H1 (cell line): ENCODE data around the gene SLC28A1. TPM values are rescaled to one million over a fixed set of nuclear protein-coding genes. Genes with fewer than 3 reads are reported as not detected.

ENCODE experiments used
- CTCF ChIA-PET: fragments of 300-600 bp; sonication (Branson Sonifier 250); formaldehyde crosslinking; loops from one replicate; lab custom pipeline; 2021; ENCODE audit not compliant: partially characterized antibody; lab: Charles Lee
- POLR2A ChIA-PET: fragments of 300-600 bp; sonication (Branson Sonifier 250); formaldehyde crosslinking; loops from one replicate; lab custom pipeline; 2021; ENCODE audit warnings: inconsistent platforms; ENCODE audit not compliant: partially characterized antibody; lab: Charles Lee
- DNase-seq, 2 experiments: peaks; one replicate each; pipeline versions ENCODE4 v3.0.0 to v3.0.0-alpha.2; 2010 to 2022; ENCODE audit warnings: low spot score in 2 of 2, low read depth in 1 of 2, mixed read lengths in 1 of 2
- FAIRE-seq: peaks from 2 replicates; lab custom pipeline; 2011; peaks lifted over from hg19 to GRCh38; lab: Jason Lieb, UNC
- H2AFZ ChIP-seq: 2 replicates; pipeline ENCODE4 v1.8.1; 2012; ENCODE audit warnings: low read length, inconsistent platforms
- H2AK5ac ChIP-seq: 2 replicates; pipeline ENCODE4 v1.6.1; 2013; ENCODE audit warnings: low read depth, low read length
- H2BK120ac ChIP-seq: replicated peaks from 2 replicates; pipeline ENCODE3; 2013; ENCODE audit warnings: low read depth, low read length, inconsistent platforms
- H2BK12ac ChIP-seq: 2 replicates; pipeline ENCODE4 v1.6.1; 2013; ENCODE audit warnings: low read depth, low read length
- H2BK15ac ChIP-seq: 2 replicates; pipeline ENCODE4 v1.6.1; 2013; ENCODE audit warnings: low read length
- H2BK20ac ChIP-seq: 2 replicates; pipeline ENCODE4 v1.6.1; 2013; ENCODE audit warnings: low read length
- H2BK5ac ChIP-seq: 2 replicates; pipeline ENCODE4 v1.6.1; 2013; ENCODE audit warnings: low read depth, low read length
- H3K14ac ChIP-seq: 2 replicates; pipeline ENCODE4 v1.6.1; 2013; ENCODE audit warnings: inconsistent platforms; ENCODE audit not compliant: insufficient read length
- H3K18ac ChIP-seq: 2 replicates; pipeline ENCODE4 v1.6.1; 2013; ENCODE audit warnings: low read length; ENCODE audit errors: extremely low read depth
- H3K23ac ChIP-seq: 2 replicates; pipeline ENCODE4 v1.6.1; 2013; ENCODE audit warnings: inconsistent platforms; ENCODE audit not compliant: insufficient read length
- H3K23me2 ChIP-seq: 2 replicates; pipeline ENCODE4 v1.6.1; 2013; ENCODE audit warnings: low read depth, low read length
- H3K27ac ChIP-seq: 2 replicates; pipeline ENCODE4 v1.6.1; 2011; ENCODE audit warnings: low read depth, low read length, inconsistent platforms
- H3K27me3 ChIP-seq, 4 experiments: replicated peaks in 1 of 4; 1 replicate in 1 of 4; 2 replicates in 3 of 4; pipeline versions ENCODE4 v1.6.1 to v1.8.1; 2011 to 2013; ENCODE audit warnings: low read length in 3 of 4, mild to moderate bottlenecking in 3 of 4, inconsistent platforms in 2 of 4, mixed read lengths in 2 of 4, moderate library complexity in 1 of 4; ENCODE audit not compliant: control insufficient read depth in 3 of 4, insufficient read depth in 3 of 4; ENCODE audit errors: extremely low read depth in 1 of 4
- H3K36me3 ChIP-seq, 4 experiments: 2 replicates each; pipeline versions ENCODE4 v1.6.1 to v1.8.1; 2011 to 2013; ENCODE audit warnings: mild to moderate bottlenecking in 4 of 4, low read length in 3 of 4, moderate library complexity in 2 of 4, control low read depth in 1 of 4, inconsistent platforms in 1 of 4; ENCODE audit not compliant: insufficient read depth in 4 of 4, control insufficient read depth in 2 of 4
- H3K4ac ChIP-seq: replicated peaks from 2 replicates; pipeline ENCODE3; 2013; ENCODE audit warnings: low read length, low read depth, mixed read lengths, inconsistent platforms; ENCODE audit not compliant: insufficient read length
- H3K4me1 ChIP-seq, 4 experiments: replicated peaks in 1 of 4; 1 replicate in 1 of 4; 2 replicates in 3 of 4; pipeline versions ENCODE4 v1.6.1 to v1.8.1; 2011 to 2013; ENCODE audit warnings: low read length in 3 of 4, inconsistent platforms in 2 of 4, mixed read lengths in 1 of 4; ENCODE audit not compliant: insufficient read depth in 4 of 4, control insufficient read depth in 3 of 4
- H3K4me2 ChIP-seq, 2 experiments: 2 replicates each; pipeline versions ENCODE4 v1.6.1 to v1.8.1; 2011 to 2013; ENCODE audit warnings: low read depth in 2 of 2, low read length in 2 of 2, control low read depth in 1 of 2, inconsistent platforms in 1 of 2, mild to moderate bottlenecking in 1 of 2; ENCODE audit not compliant: insufficient read depth in 1 of 2
- H3K4me3 ChIP-seq, 4 experiments: fragments of 200-600, 300-600 bp in 1 of 4; sonication (generic), shearing (Covaris generic), sonication (Bioruptor Twin) in 1 of 4; 2 replicates each; pipeline versions ENCODE4 v1.5.1 to v1.8.1; 2011 to 2016; ENCODE audit warnings: low read length in 4 of 4, low read depth in 3 of 4, control low read depth in 2 of 4, inconsistent platforms in 2 of 4, mild to moderate bottlenecking in 2 of 4, mixed read lengths in 1 of 4, moderate library complexity in 1 of 4; ENCODE audit not compliant: insufficient read depth in 2 of 4; ENCODE audit errors: extremely low read depth in 1 of 4
- H3K56ac ChIP-seq: replicated peaks from 2 replicates; pipeline ENCODE3; 2013; ENCODE audit warnings: low read depth, mild to moderate bottlenecking, mixed read lengths, low read length, inconsistent platforms; ENCODE audit not compliant: insufficient read length
- H3K79me1 ChIP-seq: 2 replicates; pipeline ENCODE4 v1.6.1; 2013; ENCODE audit warnings: low read depth, low read length, control low read depth
- H3K79me2 ChIP-seq, 2 experiments: 2 replicates each; pipeline versions ENCODE4 v1.6.1 to v1.8.1; 2012 to 2013; ENCODE audit warnings: low read length in 2 of 2, mild to moderate bottlenecking in 2 of 2, inconsistent platforms in 1 of 2; ENCODE audit not compliant: insufficient read depth in 2 of 2, control insufficient read depth in 1 of 2
- H3K9ac ChIP-seq, 4 experiments: replicated peaks in 1 of 4; 1 replicate in 1 of 4; 2 replicates in 3 of 4; pipeline versions ENCODE4 v1.6.1 to v1.8.1; 2011 to 2013; ENCODE audit warnings: low read depth in 3 of 4, low read length in 3 of 4, control low read depth in 2 of 4, mild to moderate bottlenecking in 2 of 4, moderate library complexity in 2 of 4, inconsistent platforms in 1 of 4; ENCODE audit errors: extremely low read depth in 1 of 4
- H3K9me3 ChIP-seq, 2 experiments: 2 replicates each; pipeline versions ENCODE4 v1.6.1 to v1.8.1; 2012 to 2013; ENCODE audit warnings: mild to moderate bottlenecking in 2 of 2, moderate library complexity in 2 of 2, control low read depth in 1 of 2, inconsistent platforms in 1 of 2, low read depth in 1 of 2, low read length in 1 of 2, mixed read lengths in 1 of 2; ENCODE audit not compliant: insufficient read depth in 2 of 2
- H4K20me1 ChIP-seq, 2 experiments: replicated peaks in 1 of 2; 2 replicates each; pipeline versions ENCODE3 to v1.8.1; 2011 to 2013; ENCODE audit warnings: inconsistent platforms in 2 of 2, low read length in 2 of 2, mild to moderate bottlenecking in 1 of 2; ENCODE audit not compliant: insufficient read depth in 2 of 2, control insufficient read depth in 1 of 2
- H4K5ac ChIP-seq: 2 replicates; pipeline ENCODE4 v1.6.1; 2013; ENCODE audit warnings: low read length, low read depth, mixed read lengths, inconsistent platforms; ENCODE audit not compliant: insufficient read length
- H4K8ac ChIP-seq: 2 replicates; pipeline ENCODE4 v1.8.0; 2013; ENCODE audit warnings: mild to moderate bottlenecking, moderate library complexity, low read length, inconsistent platforms; ENCODE audit not compliant: insufficient read depth; ENCODE audit errors: extremely low read depth
- H4K91ac ChIP-seq: replicated peaks from 2 replicates; pipeline ENCODE3; 2013; ENCODE audit warnings: low read length, mixed read lengths, inconsistent platforms; ENCODE audit not compliant: insufficient read length
- NANOG ChIP-seq: IDR thresholded peaks from 2 replicates; pipeline ENCODE4 v1.6.1; 2011; ENCODE audit warnings: low read length, low read depth, mild to moderate bottlenecking, inconsistent platforms; ENCODE audit not compliant: insufficient read depth, poor library complexity, severe bottlenecking
- RXRA ChIP-seq: IDR thresholded peaks from 2 replicates; pipeline ENCODE4 v1.6.1; 2011; ENCODE audit warnings: low read depth, mild to moderate bottlenecking, low read length, moderate library complexity; ENCODE audit not compliant: insufficient read depth
- SP1 ChIP-seq: IDR thresholded peaks from 2 replicates; pipeline ENCODE4 v1.6.1; 2011; ENCODE audit warnings: low read depth, low read length
- SUZ12 ChIP-seq: fragments of 200-600 bp; sonication (generic); IDR thresholded peaks from 2 replicates; pipeline ENCODE4 v1.6.1; 2012; ENCODE audit warnings: mild to moderate bottlenecking, inconsistent platforms, low read length, moderate library complexity, mixed read lengths
- WGBS, 2 experiments: shearing (Covaris generic) in 1 of 2; methylation state at CpG; one replicate each; pipeline versions ENCODE4 v1.1.6 to v1.1.7; 2013 to 2015; ENCODE audit warnings: low lambda C conversion rate in 2 of 2, mixed read lengths in 2 of 2, inconsistent platforms in 1 of 2, low coverage in 1 of 2, missing lambda C conversion rate in 1 of 2; ENCODE audit not compliant: insufficient replicate concordance in 2 of 2, insufficient coverage in 1 of 2, insufficient read length in 1 of 2; ENCODE audit errors: extremely low coverage in 1 of 2, missing lambda C conversion rate in 1 of 2; 5-methylcytosine and 5-hydroxymethylcytosine counted together
- polyA plus RNA-seq, 7 experiments: library from polyadenylated mRNA; depleted of rRNA in 3 of 7; stranded (reverse) in 5 of 7; unstranded in 2 of 7; fragments of >200 nt in 5 of 7; fragments of 200-250 nt in 2 of 7; gene quantifications; 1 replicate in 5 of 7; 2 replicates in 1 of 7; 4 replicates in 1 of 7; pipeline versions ENCODE4 v1.2.1 to v1.2.3, GENCODE V29; 2011 to 2013; ENCODE audit warnings: missing spikeins in 2 of 7, mixed read lengths in 2 of 7
- total RNA-seq: library from RNA; stranded (reverse); fragmentation: NEBNext Ultra II Directional; extraction: Animal tissue kit (Norgen Biotek cat#: 25700); gene quantifications from 2 replicates; pipeline ENCODE4 v1.2.1, GENCODE V29; 2021
- TF ChIP-seq, protein P1 (sequence below): IDR thresholded peaks from 2 replicates; pipeline ENCODE4 v1.6.1; 2011; ENCODE audit warnings: low read length, improper control_type of control experiment

The SLC28A1 gene
- total and polyA plus RNA-seq, 2 of the 8 experiments (the other 6 are each of a cell fraction or from before 2014, with no cell fraction given), result 0.09 TPM; not detected in 1

DNA sequence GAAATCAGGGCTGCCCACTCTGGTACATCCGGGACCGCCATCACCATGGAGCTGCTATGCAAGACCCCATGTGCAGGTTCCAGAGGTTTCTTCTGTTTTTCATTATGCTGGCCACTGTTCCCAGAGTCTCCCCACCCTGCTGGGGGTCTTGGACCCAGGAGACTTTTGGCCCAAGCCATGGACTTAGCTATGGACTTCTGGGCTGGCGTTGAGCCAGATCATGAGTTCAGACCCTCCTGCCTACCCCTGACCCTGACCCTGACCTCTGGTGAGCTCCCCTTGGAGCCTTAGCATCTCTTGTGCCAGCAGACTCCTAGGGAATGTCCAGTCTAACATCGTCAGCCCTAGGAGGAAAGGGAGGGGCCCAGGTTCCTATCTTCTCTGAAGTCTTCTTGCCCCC lies 25.3 kb downstream of the SLC28A1 start:
- no peak for TF ChIP-seq NANOG
- TF ChIP-seq SUZ12, result no peak
- TF ChIP-seq, protein P1, sequence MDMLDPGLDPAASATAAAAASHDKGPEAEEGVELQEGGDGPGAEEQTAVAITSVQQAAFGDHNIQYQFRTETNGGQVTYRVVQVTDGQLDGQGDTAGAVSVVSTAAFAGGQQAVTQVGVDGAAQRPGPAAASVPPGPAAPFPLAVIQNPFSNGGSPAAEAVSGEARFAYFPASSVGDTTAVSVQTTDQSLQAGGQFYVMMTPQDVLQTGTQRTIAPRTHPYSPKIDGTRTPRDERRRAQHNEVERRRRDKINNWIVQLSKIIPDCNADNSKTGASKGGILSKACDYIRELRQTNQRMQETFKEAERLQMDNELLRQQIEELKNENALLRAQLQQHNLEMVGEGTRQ, result no peak
- no peak for TF ChIP-seq RXRA
- TF ChIP-seq SP1, result no peak
- WGBS, 2 experiments, result 91% methylated on average over 4 of the region's 4 CpGs; no CpG with 5 or more reads in 1 of the 2 experiments
- no peaks in the 10 kb centered on the region for H3K23me2 ChIP-seq
- no peaks in the 10 kb centered on the region for H4K20me1 ChIP-seq
- no peaks in the 10 kb centered on the region for H3K79me2 ChIP-seq
- no peak for FAIRE-seq
- no peak overlapping the region for H2BK5ac ChIP-seq
- POLR2A ChIA-PET, result interaction anchor here (1.0 kb wide), 1 partner anchor 48 kb away, joined by 4 read pairs; no protein-coding TSS in a partner anchor
- no peaks in the 10 kb centered on the region for H3K36me3 ChIP-seq
- H3K4me1 ChIP-seq, result no peaks in the 10 kb centered on the region; a peak in 2 of 7 replicates
- H3K14ac ChIP-seq, result no peak overlapping the region
- H3K79me1 ChIP-seq, result no peaks in the 10 kb centered on the region
- H3K18ac ChIP-seq, result no peak overlapping the region
- CTCF ChIA-PET, result interaction anchor here (0.8 to 3.5 kb wide), 11 partner anchors 15 to 106 kb away, joined by 3 to 25 read pairs (median 4); no protein-coding TSS in a partner anchor
- no peak overlapping the region for H2AFZ ChIP-seq
- no peak for DNase-seq
- H2BK20ac ChIP-seq, result no peak overlapping the region
- no peak overlapping the region for H2BK12ac ChIP-seq
- H3K4ac ChIP-seq, result no peak overlapping the region
- H4K8ac ChIP-seq, result no peak overlapping the region; the same call in 1 of the 2 replicates
- H3K4me2 ChIP-seq, result no peak overlapping the region
- no peak overlapping the region for H3K4me3 ChIP-seq
- no peak overlapping the region for H4K5ac ChIP-seq
- H3K23ac ChIP-seq, result no peak overlapping the region
- no peak overlapping the region for H4K91ac ChIP-seq
- H3K27ac ChIP-seq, result no peak overlapping the region
- no peaks in the 10 kb centered on the region for H3K9me3 ChIP-seq
- H3K56ac ChIP-seq, result no peak overlapping the region
- no peak overlapping the region for H2BK120ac ChIP-seq
- no peak overlapping the region for H2AK5ac ChIP-seq
- H2BK15ac ChIP-seq, result no peak overlapping the region
- H3K9ac ChIP-seq, result no peak overlapping the region
- no peaks in the 10 kb centered on the region for H3K27me3 ChIP-seq
